ENCODE data around the gene SLC6A16. TPM values are rescaled to one million over a fixed set of nuclear protein-coding genes. Genes with fewer than 3 reads are reported as not detected.
"Not testable (repeated sequence)": the region's sequence is repeated elsewhere in the genome, so short reads cannot be mapped to it uniquely, and the experiment has no call there.

Gene SLC6A16
- total RNA-seq (2021) = 0.48 and 0.61 TPM in 2 replicates
- percentile 26 among the genes with signal in this experiment for Bru-seq, nascent RNA
- BruChase-seq, experiment 1, labeled RNA remaining after a 2-hour chase = percentile 45 among the genes with signal in this experiment
- BruChase-seq, experiment 2, labeled RNA remaining after a 6-hour chase = percentile 39 among the genes with signal in this experiment
- long read RNA-seq = 0 reads

DNA sequence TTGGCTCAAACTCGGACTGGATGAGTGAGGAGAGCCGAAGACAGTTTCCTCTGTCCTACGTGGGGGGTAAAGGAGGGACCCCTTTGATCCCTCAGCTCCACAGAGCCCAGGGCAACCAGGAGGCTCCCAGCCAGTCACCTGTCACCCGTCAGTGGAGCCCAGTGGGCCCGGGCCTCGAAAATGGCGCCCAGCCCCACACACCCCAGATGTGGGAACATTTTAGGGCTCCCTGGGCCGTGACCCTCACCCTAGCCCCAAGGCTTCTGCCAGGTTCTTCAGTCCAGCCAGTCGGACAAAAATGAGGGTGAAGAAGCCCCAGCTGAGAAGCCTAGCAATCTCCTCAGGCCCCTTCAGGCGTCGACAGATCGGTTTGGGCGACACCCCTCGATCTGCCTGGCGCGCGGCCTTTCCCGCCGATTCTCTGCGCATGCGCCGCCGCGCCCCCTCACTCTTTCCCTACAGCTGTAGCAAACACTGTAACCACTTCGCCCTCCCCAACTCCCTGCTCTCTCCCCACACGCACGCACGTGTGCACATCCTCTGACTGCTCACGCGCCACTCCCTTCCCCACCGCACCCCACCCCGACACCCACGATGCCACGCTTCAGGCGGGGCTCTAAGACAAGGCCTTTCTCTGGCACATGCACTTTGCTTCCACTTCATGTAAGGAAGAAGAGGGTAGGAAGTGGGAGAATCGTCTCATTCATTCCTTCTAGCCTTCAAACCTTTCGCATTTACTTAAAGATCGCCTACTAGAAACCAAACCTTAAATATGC, at the start of gene SLC6A16:
SLC6A16 (minus strand) TSS at position 391 of the 776 bp plus-strand sequence. CDS start 13,844 bp downstream, outside the sequence.
- BruUV-seq (replicated peaks) = no TSS peak
- Histone ChIP-seq H3K27ac (no peak within 1 kb of the TSS), H3K36me3 (ENCODE audit: low read depth) (no peaks in the 10 kb centered on the region), H3K79me2 (ENCODE audit: low read depth) (no peaks in the 10 kb centered on the region), H3K27me3 (ENCODE audit: insufficient read depth, low read depth) (peaks cover 11% of the 10 kb centered on the region; the same call in 1 of the 2 replicates), H3K4me2 (peak within 1 kb of the TSS; percentile 16; the same call in 1 of the 2 replicates), H3K4me3 (no peak within 1 kb of the TSS), H3K4me1 (replicated peaks; ENCODE audit: insufficient read depth) (no peaks in the 10 kb centered on the region), H3K9me2 (ENCODE audit: insufficient read depth) (no peaks in the 10 kb centered on the region), H4K20me1 (ENCODE audit: insufficient read depth) (0 out of 2 replicates have a peak, but pooled peaks cover 2% of the 10 kb centered on the region), H3K9me3 (ENCODE audit: insufficient read depth, low read depth) (no peaks in the 10 kb centered on the region; the same call in 1 of the 2 replicates), H2AFZ (no peak within 1 kb of the TSS), H3F3A (ENCODE audit: insufficient read depth, low read depth) (no peaks in the 10 kb centered on the region)
- CTCF ChIA-PET = no interaction called here
- POLR2A ChIA-PET (ENCODE audit: unreplicated experiment) = no interaction called here
- TF ChIP-seq EZH2 (IDR thresholded peaks at IDR 0.05; ENCODE audit: low read depth) (no peak), CTCF (conservative IDR thresholded peaks at IDR 0.05) (no peak)
- no peak for DNase-seq
- intact Hi-C loops (cut with micrococcal nuclease; ENCODE audit: unreplicated experiment) = no loop called here

DNA sequence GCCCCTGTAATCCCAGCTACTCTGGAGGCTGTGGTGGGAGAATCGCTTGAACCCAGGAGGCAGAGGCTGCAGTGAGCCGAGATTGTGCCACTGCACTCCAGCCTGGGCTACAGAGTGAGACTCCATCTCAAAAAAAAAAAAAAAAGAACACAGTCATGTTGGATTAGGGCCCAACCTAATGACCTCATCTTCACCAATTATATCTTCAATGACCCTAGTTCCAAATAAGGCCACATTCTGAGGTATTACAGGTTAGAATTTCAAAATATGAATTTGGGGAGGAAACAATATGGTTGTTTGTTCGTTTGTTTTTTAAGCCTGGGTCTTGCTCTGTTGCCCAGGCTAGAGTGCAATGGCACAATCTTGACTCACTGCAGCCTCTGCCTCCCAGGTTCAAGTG, 48.2 kb upstream of the SLC6A16 start:
- H3K27ac ChIP-seq = not testable (repeated sequence)

DNA sequence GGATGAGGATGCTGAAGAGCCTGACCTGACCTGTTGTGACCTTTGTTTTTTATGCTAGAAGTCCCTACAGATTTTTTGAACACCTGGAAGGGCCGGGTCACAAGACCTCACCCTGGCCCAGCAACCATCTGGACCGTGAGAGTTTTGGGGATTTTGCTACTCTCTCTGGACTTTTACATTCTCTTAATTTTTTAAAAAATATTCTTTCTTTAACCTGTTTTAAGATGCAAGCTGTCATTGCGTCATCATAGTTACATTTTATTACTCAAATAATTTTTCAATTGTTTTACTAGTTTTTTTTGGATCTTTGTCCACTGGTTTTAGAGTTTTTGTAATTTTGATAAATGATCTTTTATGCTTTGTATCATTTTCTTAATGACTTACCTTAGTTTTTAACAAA, 46.2 kb upstream of the SLC6A16 start:
- no peak for TF ChIP-seq CTCF (conservative IDR thresholded peaks at IDR 0.05)
- TF ChIP-seq EZH2 (IDR thresholded peaks at IDR 0.05; ENCODE audit: low read depth) = no peak
- Histone ChIP-seq H3F3A (ENCODE audit: insufficient read depth, low read depth) (no peaks in the 10 kb centered on the region), H3K27ac (no peak overlapping the region), H3K4me2 (no peak overlapping the region), H3K4me3 (no peak overlapping the region), H2AFZ (no peak overlapping the region), H4K20me1 (ENCODE audit: insufficient read depth) (no peaks in the 10 kb centered on the region), H3K9me2 (ENCODE audit: insufficient read depth) (no peaks in the 10 kb centered on the region), H3K4me1 (replicated peaks; ENCODE audit: insufficient read depth) (no peaks in the 10 kb centered on the region), H3K27me3 (ENCODE audit: insufficient read depth, low read depth) (peaks cover 45% of the 10 kb centered on the region; the same call in 1 of the 2 replicates), H3K36me3 (ENCODE audit: low read depth) (no peaks in the 10 kb centered on the region), H3K9me3 (ENCODE audit: insufficient read depth, low read depth) (peaks cover 17% of the 10 kb centered on the region), H3K79me2 (ENCODE audit: low read depth) (no peaks in the 10 kb centered on the region)
- intact Hi-C loops (cut with micrococcal nuclease; ENCODE audit: unreplicated experiment) = no loop called here
- no peak for DNase-seq
- no TSS peak for BruUV-seq (replicated peaks)
- POLR2A ChIA-PET (ENCODE audit: unreplicated experiment) = no interaction called here
- CTCF ChIA-PET = no interaction called here

More for the DNA sequence above, 48.2 kb upstream of the SLC6A16 start:
- H4K20me1 ChIP-seq (ENCODE audit: insufficient read depth); H3K36me3 ChIP-seq (ENCODE audit: low read depth); intact Hi-C loops (cut with micrococcal nuclease; ENCODE audit: unreplicated experiment); H3K9me2 ChIP-seq (ENCODE audit: insufficient read depth); CTCF ChIA-PET; DNase-seq; H2AFZ ChIP-seq; H3F3A ChIP-seq (ENCODE audit: insufficient read depth, low read depth); H3K79me2 ChIP-seq (ENCODE audit: low read depth); POLR2A ChIA-PET (ENCODE audit: unreplicated experiment); H3K4me3 ChIP-seq; H3K4me2 ChIP-seq; H3K4me1 ChIP-seq (replicated peaks; ENCODE audit: insufficient read depth); BruUV-seq (replicated peaks): not testable (repeated sequence)
- peaks cover 17% of the 10 kb centered on the region for H3K9me3 ChIP-seq (ENCODE audit: insufficient read depth, low read depth)
- peaks cover 45% of the 10 kb centered on the region; the same call in 1 of the 2 replicates for H3K27me3 ChIP-seq (ENCODE audit: insufficient read depth, low read depth)

All from PC-9 (cell line).